WERI-Rb-1 (cell line): ENCODE data around the gene RSPH9.
"Not testable (repeated sequence)": the region's sequence is repeated elsewhere in the genome, so short reads cannot be mapped to it uniquely, and the experiment has no call there.

Experiments
- DNase-seq: peaks from one replicate; pipeline ENCODE4 v3.0.0-alpha.2; 2020
- H3K27ac ChIP-seq: fragments of 250-450 bp; sonication (Bioruptor Pico); 2 replicates; pipeline ENCODE4 v1.5.1; 2020; ENCODE audit warnings: mild to moderate bottlenecking, moderate library complexity
- H3K27me3 ChIP-seq: fragments of 250-450 bp; sonication (Bioruptor Pico); 2 replicates; pipeline ENCODE4 v1.5.1; 2021; ENCODE audit warnings: mild to moderate bottlenecking, low read depth, moderate library complexity; ENCODE audit not compliant: insufficient read depth, severe bottlenecking
- H3K36me3 ChIP-seq: fragments of 250-450 bp; sonication (Bioruptor Pico); 2 replicates; pipeline ENCODE4 v1.5.1; 2020; ENCODE audit warnings: mild to moderate bottlenecking, moderate library complexity
- H3K4me3 ChIP-seq: 2 replicates; pipeline ENCODE4 v1.5.1; 2011; ENCODE audit warnings: low read depth, mild to moderate bottlenecking, control low read depth, low read length
- H3K9me3 ChIP-seq: fragments of 250-450 bp; sonication (Bioruptor Pico); 2 replicates; pipeline ENCODE4 v1.5.1; 2021; ENCODE audit warnings: mild to moderate bottlenecking, moderate library complexity; ENCODE audit not compliant: severe bottlenecking
- TF ChIP-seq, protein P1 (sequence below): IDR thresholded peaks from 2 replicates; pipeline ENCODE4 v1.5.1; 2011; ENCODE audit warnings: low read depth, mild to moderate bottlenecking, control low read depth, inconsistent platforms, low read length

The RSPH9 gene

DNA sequence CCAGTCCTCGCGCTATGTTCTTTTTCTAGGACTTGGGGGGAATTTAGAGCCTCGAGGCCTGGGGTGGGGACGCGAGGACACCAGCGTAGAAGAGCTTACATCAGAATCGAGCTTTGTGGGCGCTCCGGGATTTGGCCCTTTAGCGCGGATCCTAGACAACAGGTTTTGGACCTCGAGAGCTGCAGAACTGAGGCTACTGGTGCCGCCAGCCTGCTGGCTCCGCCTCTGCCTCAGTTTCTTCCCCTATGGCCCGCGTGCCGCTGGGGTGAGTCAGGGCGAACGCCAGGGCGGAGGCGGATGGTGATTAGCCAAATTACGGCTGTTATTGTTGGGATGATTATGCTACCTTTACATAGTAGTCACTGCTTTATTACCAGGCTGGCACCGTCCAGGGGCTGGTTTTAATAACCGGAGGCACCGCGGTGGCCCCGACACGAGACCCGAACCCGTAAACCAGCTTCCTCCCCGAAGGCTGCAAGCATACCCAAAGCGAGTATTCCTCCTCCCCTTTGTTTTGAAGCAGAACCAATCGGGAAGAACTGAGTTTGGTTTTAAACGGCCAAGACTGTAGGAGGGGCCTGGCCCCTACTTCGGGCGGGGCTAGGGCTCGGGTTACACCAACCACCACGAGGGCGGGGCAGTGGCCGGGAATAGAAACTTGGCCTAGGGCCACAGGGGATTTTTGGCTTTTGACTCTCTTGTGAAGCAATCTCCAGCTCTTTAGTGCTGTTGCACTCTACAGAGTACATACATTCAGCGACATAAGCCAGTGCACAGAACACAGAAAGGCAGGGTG is 15.1 kb upstream of the RSPH9 start:
- TF ChIP-seq, protein P1, sequence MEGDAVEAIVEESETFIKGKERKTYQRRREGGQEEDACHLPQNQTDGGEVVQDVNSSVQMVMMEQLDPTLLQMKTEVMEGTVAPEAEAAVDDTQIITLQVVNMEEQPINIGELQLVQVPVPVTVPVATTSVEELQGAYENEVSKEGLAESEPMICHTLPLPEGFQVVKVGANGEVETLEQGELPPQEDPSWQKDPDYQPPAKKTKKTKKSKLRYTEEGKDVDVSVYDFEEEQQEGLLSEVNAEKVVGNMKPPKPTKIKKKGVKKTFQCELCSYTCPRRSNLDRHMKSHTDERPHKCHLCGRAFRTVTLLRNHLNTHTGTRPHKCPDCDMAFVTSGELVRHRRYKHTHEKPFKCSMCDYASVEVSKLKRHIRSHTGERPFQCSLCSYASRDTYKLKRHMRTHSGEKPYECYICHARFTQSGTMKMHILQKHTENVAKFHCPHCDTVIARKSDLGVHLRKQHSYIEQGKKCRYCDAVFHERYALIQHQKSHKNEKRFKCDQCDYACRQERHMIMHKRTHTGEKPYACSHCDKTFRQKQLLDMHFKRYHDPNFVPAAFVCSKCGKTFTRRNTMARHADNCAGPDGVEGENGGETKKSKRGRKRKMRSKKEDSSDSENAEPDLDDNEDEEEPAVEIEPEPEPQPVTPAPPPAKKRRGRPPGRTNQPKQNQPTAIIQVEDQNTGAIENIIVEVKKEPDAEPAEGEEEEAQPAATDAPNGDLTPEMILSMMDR, result no peak
- Histone ChIP-seq H3K4me3 (peak overlapping the region; percentile 87), H3K36me3 (peaks cover 33% of the 10 kb centered on the region), H3K27me3 (no peaks in the 10 kb centered on the region), H3K27ac (peak overlapping the region; percentile 99), H3K9me3 (no peaks in the 10 kb centered on the region)
- peak; percentile 99 for DNase-seq

DNA sequence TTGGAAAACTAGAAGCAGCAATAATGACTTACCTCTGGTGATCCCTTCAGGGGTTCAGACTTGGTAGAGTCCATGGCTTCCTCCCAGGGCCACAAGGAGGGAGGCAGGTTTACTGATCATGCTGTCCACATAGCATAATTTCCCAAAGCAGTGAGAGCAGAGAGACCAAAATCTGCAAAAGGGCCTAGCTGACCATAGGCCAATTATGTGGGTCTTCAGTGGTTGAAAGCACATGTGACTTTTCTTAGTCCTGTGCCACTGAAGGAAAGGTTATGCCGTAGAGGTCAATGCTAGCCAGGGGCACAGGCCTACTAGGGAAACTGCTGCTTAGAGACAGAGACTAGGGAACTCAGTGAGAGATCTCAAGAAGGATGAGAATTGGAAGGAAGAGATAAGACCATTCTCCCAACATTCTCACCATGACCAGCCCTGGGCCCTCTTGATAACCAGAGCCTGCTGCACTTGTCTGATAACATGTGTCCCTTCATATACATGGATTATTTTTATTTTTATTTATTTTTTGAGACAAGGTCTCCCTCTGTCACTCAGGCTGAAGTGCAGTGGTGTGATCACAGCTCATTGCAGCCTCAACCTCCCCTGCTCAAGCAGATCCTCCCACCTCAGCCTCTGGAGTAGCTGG is 13.7 kb upstream of the RSPH9 start:
- Histone ChIP-seq H3K9me3 (no peaks in the 10 kb centered on the region), H3K4me3 (no peak overlapping the region), H3K27ac (0 out of 2 replicates have a peak overlapping the region, but pooled peaks have one; percentile 8), H3K27me3 (no peaks in the 10 kb centered on the region), H3K36me3 (peaks cover 22% of the 10 kb centered on the region)
- DNase-seq, result no peak
- TF ChIP-seq, protein P1, result no peak

DNA sequence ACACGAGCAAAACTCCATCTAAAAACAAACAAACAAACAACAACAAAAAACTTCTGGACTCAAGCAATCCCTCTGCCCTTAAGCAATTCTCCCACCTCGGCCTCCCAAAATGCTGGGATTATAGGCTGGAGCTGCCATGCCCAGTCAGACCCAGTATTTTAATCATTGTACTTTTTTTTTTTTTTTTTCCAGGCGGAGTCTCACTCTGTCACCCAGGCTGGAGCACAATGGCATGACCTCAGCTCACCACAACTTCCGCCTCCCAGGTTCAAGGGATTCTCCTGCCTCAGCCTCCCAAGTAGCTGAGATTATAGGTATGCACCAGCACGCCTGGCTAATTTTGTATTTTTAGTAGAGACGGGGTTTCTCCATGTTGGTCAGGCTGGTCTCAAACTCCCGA is 11.8 kb upstream of the RSPH9 start:
- DNase-seq, H3K27ac ChIP-seq, H3K27me3 ChIP-seq, H3K9me3 ChIP-seq, H3K4me3 ChIP-seq: not testable (repeated sequence)
- peaks cover 24% of the 10 kb centered on the region for H3K36me3 ChIP-seq

DNA sequence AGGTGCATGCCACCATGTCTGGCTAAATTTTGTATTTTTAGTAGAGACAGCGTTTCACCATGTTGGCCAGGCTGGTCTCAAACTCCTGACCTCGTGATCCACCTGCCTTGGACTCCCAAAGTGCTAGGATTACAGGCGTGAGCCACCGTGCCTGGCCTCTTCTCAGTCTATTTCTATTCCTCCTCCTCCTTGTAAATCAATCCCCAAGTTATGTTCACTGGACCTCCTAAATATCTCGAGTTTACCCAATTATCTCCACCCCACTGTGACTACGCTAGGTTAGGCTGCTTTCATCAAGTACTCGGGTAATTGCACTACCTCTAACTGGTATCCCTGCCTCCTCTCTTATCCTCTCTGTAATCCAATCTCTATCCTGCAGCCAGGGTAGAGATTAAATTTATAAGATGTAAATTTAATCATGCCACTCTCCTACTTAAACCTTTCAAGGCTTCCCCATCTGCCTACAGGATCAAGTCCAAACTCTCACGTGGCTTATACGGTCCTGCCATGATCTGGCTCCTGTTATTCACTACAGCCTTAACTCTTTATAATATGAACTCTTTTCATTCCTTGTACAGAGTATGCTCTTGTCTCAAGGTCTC is 10.0 kb upstream of the RSPH9 start:
- H3K27me3 ChIP-seq, result no peaks in the 10 kb centered on the region
- peak overlapping the region; percentile 54 for H3K4me3 ChIP-seq
- no peaks in the 10 kb centered on the region for H3K9me3 ChIP-seq
- peak; percentile 86 for DNase-seq
- TF ChIP-seq, protein P1, result no peak
- H3K27ac ChIP-seq, result peak overlapping the region; percentile 96
- peaks cover 39% of the 10 kb centered on the region for H3K36me3 ChIP-seq

DNA sequence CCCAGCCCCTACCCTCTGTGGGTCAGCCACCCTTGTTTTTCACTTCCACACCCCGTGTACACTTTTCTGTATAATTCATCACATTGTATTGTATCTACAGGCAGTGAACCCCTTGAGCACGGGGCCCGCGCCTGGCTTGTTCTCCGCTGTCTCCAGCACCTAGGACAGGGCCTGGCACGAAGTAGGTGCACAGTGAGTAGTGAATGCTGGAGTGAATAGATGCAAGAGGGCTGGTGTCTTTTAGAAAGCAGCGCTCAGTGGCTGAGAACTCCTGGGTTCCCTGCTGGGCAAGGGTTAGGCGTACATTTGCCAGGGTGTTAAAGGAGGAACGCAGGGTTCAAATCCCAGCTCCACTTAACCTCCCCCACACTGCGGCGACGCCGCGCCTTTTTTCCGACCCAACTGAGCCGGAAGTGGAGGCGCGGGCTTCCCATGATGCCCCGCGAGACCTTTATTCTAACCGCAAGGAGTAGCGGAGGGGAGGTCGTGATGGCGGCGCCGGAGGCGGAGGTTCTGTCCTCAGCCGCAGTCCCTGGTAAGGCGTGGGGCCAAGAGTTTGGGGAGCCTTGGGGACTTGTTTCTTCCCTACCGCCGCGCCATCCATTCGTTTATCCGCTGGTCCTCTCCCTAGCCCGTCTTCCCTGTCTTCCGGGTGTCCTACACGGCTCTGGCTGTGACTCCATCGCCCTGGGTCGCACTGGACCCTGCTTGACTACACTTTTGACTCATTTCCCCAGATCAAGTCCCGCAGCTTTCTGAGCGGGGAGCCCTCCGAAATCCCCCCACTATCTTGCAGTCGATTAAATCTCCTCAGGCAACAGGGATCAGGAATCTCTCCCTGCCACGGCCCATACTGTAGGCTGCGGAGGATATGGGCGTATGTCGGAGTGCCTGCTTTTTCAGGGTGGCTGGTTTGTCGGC is 9.2 kb upstream of the RSPH9 start, which contains the start of gene MAD2L1BP:
MAD2L1BP (plus strand) TSS at position 454 of the 921 bp plus-strand sequence; CDS start at position 490, 36 bp downstream.
- H3K4me3 ChIP-seq, result peak within 1 kb of the TSS; percentile 54
- DNase-seq, result peak; percentile 96
- peaks cover 48% of the 10 kb centered on the region for H3K36me3 ChIP-seq
- TF ChIP-seq, protein P1, result no peak
- peak within 1 kb of the TSS; percentile 96 for H3K27ac ChIP-seq
- H3K9me3 ChIP-seq, result no peaks in the 10 kb centered on the region
- no peaks in the 10 kb centered on the region for H3K27me3 ChIP-seq
